Motor neuron (in vitro differentiated cells): ENCODE measurements around the gene VMP1. TPM values are rescaled to one million over a fixed set of nuclear protein-coding genes. Genes with fewer than 3 reads are reported as not detected.
A peak's percentile ranks its signal among the peaks of the same experiment; 100 is the strongest.

Experiments used
- ATAC-seq, 8 experiments: fragments of 200-7000 bp; cut with Tn5 transposase; replicated peaks in 6 of 8; 2 replicates each; pipeline ENCODE4 v1.8.0; 2021; ENCODE audit warnings: mild to moderate bottlenecking in 8 of 8, moderate library complexity in 8 of 8
- H3K27ac ChIP-seq, 2 donors: fragments of 250-450 bp; sonication (Bioruptor Pico); 2 replicates each; pipeline ENCODE4 v1.9.0; 2021; ENCODE audit warnings: antibody characterized with exemption in 2 of 2, mild to moderate bottlenecking in 2 of 2, moderate library complexity in 1 of 2
- H3K4me1 ChIP-seq, 2 donors: fragments of 250-450 bp; sonication (Bioruptor Pico); replicated peaks in 1 of 2; 2 replicates each; pipeline ENCODE4 v1.6.1; 2021; ENCODE audit warnings: antibody characterized with exemption in 2 of 2, mild to moderate bottlenecking in 2 of 2, moderate library complexity in 1 of 2
- H3K4me3 ChIP-seq, 5 donors: fragments of 250-450 bp; sonication (Bioruptor Pico); 2 replicates each; pipeline ENCODE4 v1.9.0; 2021; ENCODE audit warnings: antibody characterized with exemption in 5 of 5, mild to moderate bottlenecking in 5 of 5, moderate library complexity in 4 of 5
- WGBS, 10 experiments: fragments of 450-650 bp; shearing (Covaris generic); methylation state at CpG; one replicate each; pipeline ENCODE4 v1.0.0; 2022; 5-methylcytosine and 5-hydroxymethylcytosine counted together
- in situ Hi-C, 9 experiments: fragments of 400-800 bp; cut with MboI; loops; one replicate each; pipeline ENCODE4 v1.15.0; 2021; ENCODE audit warnings: low sequenced_read_pairs in 9 of 9, low pct_unique_long_range_greater_than_20kb in 2 of 9; ENCODE audit not compliant: unreplicated experiment in 9 of 9
- total RNA-seq, 8 experiments: library from RNA; unstranded; fragments of 300-600 nt; gene quantifications; 2 replicates each; pipeline versions ENCODE4 v1.2.3 to v1.2.4, GENCODE V29; 2022

The VMP1 gene
- total RNA-seq, 8 experiments from 2014 or later: 48.1 to 302 (median 110) TPM

GRCh38 chr17:59688496-59688895 lies 19.0 kb upstream of the VMP1 start:
- in situ Hi-C loops: no loop called here
- H3K4me3 ChIP-seq: no peak overlapping the region
- H3K4me1 ChIP-seq: no peaks in the 10 kb centered on the region
- no peak for ATAC-seq
- no peak overlapping the region for H3K27ac ChIP-seq
- WGBS, 10 experiments: 27 to 100% (median 82%) methylated on average over 2 of the region's 2 CpGs; no CpG with 5 or more reads in 1 of the 10 experiments

GRCh38 chr17:59693582-59693981 lies 13.9 kb upstream of the VMP1 start:
- no peak for ATAC-seq
- 82 to 100% (median 91%) methylated on average over 2 to 7 of the region's 7 CpGs; no CpG with 5 or more reads in 3 of the 10 experiments for WGBS, 10 experiments
- H3K27ac ChIP-seq: no peak overlapping the region
- in situ Hi-C loops: no loop called here
- peaks cover 5 to 8% of the 10 kb centered on the region in 2 donors for H3K4me1 ChIP-seq
- no peak overlapping the region for H3K4me3 ChIP-seq

- Histone ChIP-seq H3K4me3 (no peak overlapping the region), H3K4me1 (peaks cover 10 to 11% of the 10 kb centered on the region in 2 donors), H3K27ac (no peak overlapping the region)
- no peak for ATAC-seq
- WGBS, 10 experiments: 60 to 100% (median 98%) methylated on average over 1 to 2 of the region's 2 CpGs; no CpG with 5 or more reads in 2 of the 10 experiments
- in situ Hi-C loops: no loop called here
Measured at GRCh38 chr17:59694344-59694743, 13.1 kb upstream of the VMP1 start.

GRCh38 chr17:59695945-59696681 lies 11.3 kb upstream of the VMP1 start:
- peak in 7 of 8 experiments; percentile 6 to 81 (median 45) for ATAC-seq
- Histone ChIP-seq H3K4me3 (no peak overlapping the region), H3K4me1 (peaks cover 10 to 11% of the 10 kb centered on the region in 2 donors), H3K27ac (no peak overlapping the region)
- WGBS, 10 experiments: 44 to 100% (median 93%) methylated on average over 1 to 3 of the region's 3 CpGs
- in situ Hi-C loops: no loop called here

- 0 to 100% (median 79%) methylated on average over 1 to 2 of the region's 2 CpGs; no CpG with 5 or more reads in 2 of the 10 experiments for WGBS, 10 experiments
Measured at GRCh38 chr17:59696682-59697277, 10.7 kb upstream of the VMP1 start.

GRCh38 chr17:59698143-59698542 lies 9.3 kb upstream of the VMP1 start:
- in situ Hi-C loops: no loop called here
- Histone ChIP-seq H3K4me3 (no peak overlapping the region), H3K4me1 (peaks cover 10 to 11% of the 10 kb centered on the region in 2 donors), H3K27ac (no peak overlapping the region)
- no peak for ATAC-seq
- 69 to 100% (median 88%) methylated on average over 1 to 4 of the region's 4 CpGs for WGBS, 10 experiments

More at GRCh38 chr17:59696682-59697277, 10.7 kb upstream of the VMP1 start:
- H3K27ac ChIP-seq: no peak overlapping the region
- H3K4me3 ChIP-seq: no peak overlapping the region
- H3K4me1 ChIP-seq: peaks cover 10 to 11% of the 10 kb centered on the region in 2 donors
- in situ Hi-C loops: no loop called here
- peak in 3 of 8 experiments; percentile 12 to 44 (median 18) for ATAC-seq

- WGBS, 10 experiments: 87 to 100% (median 100%) methylated on average over 2 to 7 of the region's 7 CpGs
- in situ Hi-C loops: no loop called here
- ATAC-seq: no peak
- Histone ChIP-seq H3K4me3 (no peak overlapping the region), H3K27ac (no peak overlapping the region), H3K4me1 (peaks cover 10 to 11% of the 10 kb centered on the region in 2 donors)
Measured at GRCh38 chr17:59699218-59699617, 8.2 kb upstream of the VMP1 start.

GRCh38 chr17:59699786-59700185 lies 7.7 kb upstream of the VMP1 start:
- WGBS, 10 experiments: 96 to 100% (median 100%) methylated on average over 1 to 6 of the region's 6 CpGs; no CpG with 5 or more reads in 1 of the 10 experiments
- H3K4me3 ChIP-seq: no peak overlapping the region
- in situ Hi-C loops: no loop called here
- H3K4me1 ChIP-seq: peaks cover 10 to 11% of the 10 kb centered on the region in 2 donors
- no peak overlapping the region for H3K27ac ChIP-seq
- ATAC-seq: no peak

GRCh38 chr17:59702304-59702703 lies 5.2 kb upstream of the VMP1 start:
- in situ Hi-C loops: no loop called here

GRCh38 chr17:59707971-59708430 lies 547 bp downstream of the VMP1 start:
- peak overlapping the region; percentile 62 to 83 (median 74) for H3K4me3 ChIP-seq
- peak overlapping the region; percentile 76 to 92 for H3K27ac ChIP-seq
- in situ Hi-C loops: no loop called here
- H3K4me1 ChIP-seq: peaks cover 12 to 21% of the 10 kb centered on the region in 2 donors
- WGBS, 10 experiments: 0 to 4% (median 0%) methylated on average over 1 to 11 of the region's 15 CpGs; no CpG with 5 or more reads in 2 of the 10 experiments
- no peak for ATAC-seq

More at GRCh38 chr17:59702304-59702703, 5.2 kb upstream of the VMP1 start:
- no peak for ATAC-seq
- Histone ChIP-seq H3K27ac (no peak overlapping the region), H3K4me3 (no peak overlapping the region), H3K4me1 (peaks cover 10 to 20% of the 10 kb centered on the region in 2 donors)
- 93 to 100% (median 96%) methylated on average over 1 to 7 of the region's 7 CpGs; no CpG with 5 or more reads in 4 of the 10 experiments for WGBS, 10 experiments

GRCh38 chr17:59711936-59712335 lies 4.5 kb downstream of the VMP1 start:
- no peak overlapping the region for H3K27ac ChIP-seq
- in situ Hi-C loops: no loop called here
- peaks cover 8 to 11% of the 10 kb centered on the region in 2 donors for H3K4me1 ChIP-seq
- H3K4me3 ChIP-seq: no peak overlapping the region
- no peak for ATAC-seq

- WGBS, 10 experiments: 67 to 100% (median 100%) methylated on average over 1 of the region's 2 CpGs; no CpG with 5 or more reads in 1 of the 10 experiments
- in situ Hi-C loops: no loop called here
- Histone ChIP-seq H3K4me1 (peaks cover 8 to 11% of the 10 kb centered on the region in 2 donors), H3K4me3 (no peak overlapping the region), H3K27ac (no peak overlapping the region)
- no peak for ATAC-seq
Measured at GRCh38 chr17:59712862-59713261, 5.4 kb downstream of the VMP1 start.

- no peak overlapping the region for H3K27ac ChIP-seq
Measured at GRCh38 chr17:59714255-59714654, 6.8 kb downstream of the VMP1 start.

More at GRCh38 chr17:59714255-59714654, 6.8 kb downstream of the VMP1 start:
- in situ Hi-C loops: no loop called here
- WGBS, 10 experiments: 67 to 100% (median 93%) methylated on average over 1 to 2 of the region's 2 CpGs; no CpG with 5 or more reads in 3 of the 10 experiments
- no peak for ATAC-seq
- H3K4me3 ChIP-seq: no peak overlapping the region
- peaks cover 0 to under 1% of the 10 kb centered on the region in 2 donors for H3K4me1 ChIP-seq
